DND-41 (cell line): ENCODE data around the gene SLC26A6.

Experiments used
- ATAC-seq: fragments of 200-7000 bp; cut with Tn5 transposase; 3 replicates; pipeline ENCODE4 v1.9.1; 2021; ENCODE audit warnings: low read depth; ENCODE audit not compliant: insufficient read depth
- DNase-seq: peaks from one replicate; pipeline ENCODE4 v3.0.0-alpha.2; 2020
- H2AFZ ChIP-seq: 2 replicates; pipeline ENCODE4 v1.6.0; 2012; ENCODE audit warnings: low read depth, low read length
- H3K27ac ChIP-seq: 2 replicates; pipeline ENCODE4 v1.5.1; 2012; ENCODE audit warnings: low read length, inconsistent platforms
- H3K27me3 ChIP-seq: fragments of 200-600 bp; sonication (generic); 2 replicates; pipeline ENCODE4 v1.6.0; 2012; ENCODE audit warnings: low read length, mild to moderate bottlenecking, inconsistent platforms; ENCODE audit not compliant: insufficient read depth, poor library complexity
- H3K36me3 ChIP-seq: 2 replicates; pipeline ENCODE4 v1.5.1; 2012; ENCODE audit warnings: low read length, inconsistent platforms; ENCODE audit not compliant: insufficient read depth
- H3K4me1 ChIP-seq: 2 replicates; pipeline ENCODE4 v1.5.1; 2012; ENCODE audit warnings: mild to moderate bottlenecking, low read length; ENCODE audit not compliant: insufficient read depth
- H3K4me2 ChIP-seq: 2 replicates; pipeline ENCODE4 v1.6.0; 2012; ENCODE audit warnings: mild to moderate bottlenecking, moderate library complexity, low read length, inconsistent platforms; ENCODE audit not compliant: insufficient read depth
- H3K4me3 ChIP-seq, 2 experiments: fragments of 200-600 bp in 1 of 2; shearing (Covaris generic) in 1 of 2; 2 replicates each; pipeline ENCODE4 v1.5.1; 2012 to 2016; ENCODE audit warnings: inconsistent platforms in 2 of 2, low read length in 2 of 2, mild to moderate bottlenecking in 2 of 2, low read depth in 1 of 2, moderate library complexity in 1 of 2
- H3K79me2 ChIP-seq: 2 replicates; pipeline ENCODE4 v1.6.0; 2012; ENCODE audit warnings: low read length, inconsistent platforms; ENCODE audit not compliant: insufficient read depth
- H3K9ac ChIP-seq: 2 replicates; pipeline ENCODE4 v1.6.0; 2012; ENCODE audit warnings: low read depth, mild to moderate bottlenecking, inconsistent platforms, low read length, moderate library complexity
- H3K9me3 ChIP-seq: 2 replicates; pipeline ENCODE4 v1.5.1; 2012; ENCODE audit warnings: low read length, moderate library complexity, mild to moderate bottlenecking, inconsistent platforms; ENCODE audit not compliant: insufficient read depth, severe bottlenecking
- H4K20me1 ChIP-seq: 2 replicates; pipeline ENCODE4 v1.6.0; 2012; ENCODE audit warnings: low read length; ENCODE audit not compliant: insufficient read depth
- EZH2 ChIP-seq: IDR thresholded peaks from 3 replicates; pipeline ENCODE4 v1.6.1; 2012; ENCODE audit warnings: borderline replicate concordance, low read depth, mild to moderate bottlenecking, moderate library complexity, low read length, inconsistent platforms; ENCODE audit not compliant: severe bottlenecking
- TF ChIP-seq, protein P1 (sequence below): IDR thresholded peaks from 2 replicates; pipeline ENCODE4 v1.5.1; 2012; ENCODE audit warnings: borderline replicate concordance, low read length, moderate library complexity, mild to moderate bottlenecking; ENCODE audit not compliant: poor library complexity, severe bottlenecking; ENCODE audit errors: extremely low read depth

Gene SLC26A6

DNA sequence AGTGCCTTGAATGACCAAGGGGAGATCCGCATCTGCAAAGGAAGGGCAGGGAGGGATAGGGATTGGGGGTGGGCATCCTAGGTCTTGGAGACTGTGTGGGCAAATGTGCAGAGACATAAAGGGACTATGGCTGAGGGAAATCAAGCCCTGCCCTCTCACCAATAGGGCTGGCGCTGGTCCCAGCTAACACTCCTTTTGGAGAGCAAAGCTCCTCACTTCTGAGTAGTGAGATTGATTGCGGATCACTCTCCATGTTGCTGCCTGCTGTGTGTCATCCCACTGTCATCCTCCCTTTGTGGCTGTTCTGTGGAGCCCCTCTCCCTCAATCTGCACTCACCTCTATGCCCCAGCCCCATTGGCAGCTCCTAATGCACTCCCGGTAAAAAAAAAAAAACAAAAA, 29.7 kb upstream of the SLC26A6 start:
- Histone ChIP-seq H3K4me3 (no peak overlapping the region), H3K4me2 (no peak overlapping the region), H3K4me1 (no peaks in the 10 kb centered on the region), H3K27me3 (no peaks in the 10 kb centered on the region), H3K36me3 (peaks cover 5% of the 10 kb centered on the region; the same call in 1 of the 2 replicates), H3K9ac (no peak overlapping the region), H2AFZ (no peak overlapping the region), H4K20me1 (no peaks in the 10 kb centered on the region), H3K79me2 (no peaks in the 10 kb centered on the region), H3K9me3 (no peaks in the 10 kb centered on the region), H3K27ac (no peak overlapping the region)
- DNase-seq (no peak), ATAC-seq (no peak)
- no peak for TF ChIP-seq EZH2
- TF ChIP-seq, protein P1, sequence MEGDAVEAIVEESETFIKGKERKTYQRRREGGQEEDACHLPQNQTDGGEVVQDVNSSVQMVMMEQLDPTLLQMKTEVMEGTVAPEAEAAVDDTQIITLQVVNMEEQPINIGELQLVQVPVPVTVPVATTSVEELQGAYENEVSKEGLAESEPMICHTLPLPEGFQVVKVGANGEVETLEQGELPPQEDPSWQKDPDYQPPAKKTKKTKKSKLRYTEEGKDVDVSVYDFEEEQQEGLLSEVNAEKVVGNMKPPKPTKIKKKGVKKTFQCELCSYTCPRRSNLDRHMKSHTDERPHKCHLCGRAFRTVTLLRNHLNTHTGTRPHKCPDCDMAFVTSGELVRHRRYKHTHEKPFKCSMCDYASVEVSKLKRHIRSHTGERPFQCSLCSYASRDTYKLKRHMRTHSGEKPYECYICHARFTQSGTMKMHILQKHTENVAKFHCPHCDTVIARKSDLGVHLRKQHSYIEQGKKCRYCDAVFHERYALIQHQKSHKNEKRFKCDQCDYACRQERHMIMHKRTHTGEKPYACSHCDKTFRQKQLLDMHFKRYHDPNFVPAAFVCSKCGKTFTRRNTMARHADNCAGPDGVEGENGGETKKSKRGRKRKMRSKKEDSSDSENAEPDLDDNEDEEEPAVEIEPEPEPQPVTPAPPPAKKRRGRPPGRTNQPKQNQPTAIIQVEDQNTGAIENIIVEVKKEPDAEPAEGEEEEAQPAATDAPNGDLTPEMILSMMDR: no peak

DNA sequence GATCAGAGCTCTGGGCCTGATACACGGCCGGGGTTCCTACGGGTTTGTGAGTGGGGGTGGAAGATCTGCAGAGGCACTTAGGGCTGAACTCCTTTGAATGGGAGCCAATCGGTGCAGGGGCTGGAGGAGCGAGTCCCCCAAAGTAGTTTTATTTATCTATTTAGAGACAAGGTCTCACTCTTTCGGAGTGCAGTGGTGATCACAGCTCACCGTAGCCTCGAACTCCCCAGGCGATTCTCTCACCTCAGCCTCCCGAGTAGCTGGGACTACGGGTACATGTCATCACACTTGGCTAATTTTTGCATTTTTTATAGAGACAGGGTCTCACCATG, 29.0 kb upstream of the SLC26A6 start:
- H3K36me3 ChIP-seq: peaks cover 5% of the 10 kb centered on the region; the same call in 1 of the 2 replicates
- no peak for ATAC-seq

DNA sequence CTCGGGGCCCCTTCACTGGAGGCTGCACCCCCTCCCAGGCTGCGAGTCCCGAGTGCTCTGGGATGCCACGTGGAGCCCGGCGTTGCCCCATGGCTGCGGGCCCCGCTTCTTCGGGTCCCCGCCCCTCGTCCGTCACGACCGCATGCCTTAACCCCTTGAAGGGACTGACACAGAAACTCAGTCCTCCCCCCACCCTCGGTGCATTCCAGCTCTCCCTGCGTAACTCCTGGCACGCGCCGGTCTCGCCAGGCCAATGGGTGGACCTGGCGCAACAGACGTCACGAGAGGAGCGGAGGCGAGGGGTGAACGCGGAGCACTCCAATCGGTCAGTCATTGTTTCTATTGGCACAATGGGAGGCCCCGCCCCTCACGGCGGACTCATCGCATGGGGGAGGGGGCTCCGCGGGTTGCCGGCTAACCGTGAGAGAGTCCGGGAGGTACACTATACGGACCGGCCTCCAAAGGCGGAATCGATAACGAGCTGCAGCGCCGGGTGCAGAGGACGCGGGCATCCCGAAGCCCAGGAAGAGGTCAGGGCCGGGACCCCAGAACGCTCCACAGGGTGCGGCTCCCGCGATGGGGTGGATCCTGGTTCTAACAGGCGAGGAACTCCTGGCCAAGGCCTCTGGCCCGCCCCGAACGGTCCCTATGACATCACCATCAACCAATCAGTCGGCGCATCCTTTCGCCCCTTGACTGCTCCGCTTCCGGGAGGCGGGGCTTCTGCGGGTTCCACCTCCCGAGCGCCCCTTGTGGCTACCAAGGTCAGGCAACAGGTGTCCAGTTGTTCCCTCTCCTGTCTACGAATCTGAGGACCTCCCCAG, 28.4 kb upstream of the SLC26A6 start:
- no peak for ATAC-seq
- H3K27ac ChIP-seq: no peak overlapping the region
- DNase-seq: no peak
- TF ChIP-seq EZH2: no peak
- TF ChIP-seq, protein P1: no peak
- no peak overlapping the region for H3K4me3 ChIP-seq
- H3K4me2 ChIP-seq: no peak overlapping the region
- no peaks in the 10 kb centered on the region for H3K79me2 ChIP-seq
- peaks cover 5% of the 10 kb centered on the region; the same call in 1 of the 2 replicates for H3K36me3 ChIP-seq
- H2AFZ ChIP-seq: no peak overlapping the region
- no peaks in the 10 kb centered on the region for H3K27me3 ChIP-seq
- no peaks in the 10 kb centered on the region for H3K9me3 ChIP-seq
- H4K20me1 ChIP-seq: no peaks in the 10 kb centered on the region
- no peaks in the 10 kb centered on the region for H3K4me1 ChIP-seq
- no peak overlapping the region for H3K9ac ChIP-seq

More for the DNA sequence above, 29.0 kb upstream of the SLC26A6 start:
- TF ChIP-seq EZH2: no peak
- TF ChIP-seq, protein P1: no peak
- Histone ChIP-seq H2AFZ (no peak overlapping the region), H4K20me1 (no peaks in the 10 kb centered on the region), H3K9ac (no peak overlapping the region), H3K79me2 (no peaks in the 10 kb centered on the region), H3K27ac (no peak overlapping the region), H3K4me2 (no peak overlapping the region), H3K4me1 (no peaks in the 10 kb centered on the region), H3K4me3 (no peak overlapping the region), H3K9me3 (no peaks in the 10 kb centered on the region), H3K27me3 (no peaks in the 10 kb centered on the region)
- no peak for DNase-seq
